Nucleus accumbens (tissue), 56 donors: ENCODE data around the gene CHRM2.
A peak's percentile ranks its signal among the peaks of the same experiment; 100 is the strongest.
"Not testable (repeated sequence)": the region's sequence is repeated elsewhere in the genome, so short reads cannot be mapped to it uniquely, and the experiment has no call there.

Experiments used
- DNase-seq, 56 donors: peaks; one replicate each; lab custom pipeline; 2025; lab: John Stamatoyannopoulos, UW

The CHRM2 gene

DNA sequence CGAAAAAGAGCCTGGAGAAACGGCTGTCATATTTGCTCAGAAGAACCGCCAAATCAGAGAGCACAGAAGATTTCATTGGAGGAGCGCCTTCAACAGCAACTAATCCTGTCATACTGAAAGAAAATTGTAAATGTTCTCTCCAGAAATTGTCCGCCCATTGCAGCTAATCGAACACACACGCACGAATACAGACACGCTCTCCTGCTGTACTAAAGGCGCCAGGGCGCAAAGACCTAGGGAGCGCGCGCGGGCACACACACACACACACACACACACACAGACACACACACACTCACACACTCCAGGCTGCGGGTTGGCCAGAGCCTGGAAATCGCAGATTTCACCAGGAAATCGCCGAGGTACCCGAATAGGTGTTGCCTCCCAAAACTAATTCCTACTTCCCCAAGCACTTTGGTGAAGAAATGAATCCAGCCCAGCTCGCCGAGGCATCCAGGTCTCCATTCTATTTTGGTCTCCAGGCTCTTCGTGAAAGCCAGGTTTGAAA lies at the start of gene CHRM2:
Gene CHRM2 (plus strand): TSS at position 157 of the 505 bp plus-strand sequence. CDS start 146,214 bp downstream, outside the sequence.
- DNase-seq: peak in 2 of 56 donors; percentile 4 to 37

DNA sequence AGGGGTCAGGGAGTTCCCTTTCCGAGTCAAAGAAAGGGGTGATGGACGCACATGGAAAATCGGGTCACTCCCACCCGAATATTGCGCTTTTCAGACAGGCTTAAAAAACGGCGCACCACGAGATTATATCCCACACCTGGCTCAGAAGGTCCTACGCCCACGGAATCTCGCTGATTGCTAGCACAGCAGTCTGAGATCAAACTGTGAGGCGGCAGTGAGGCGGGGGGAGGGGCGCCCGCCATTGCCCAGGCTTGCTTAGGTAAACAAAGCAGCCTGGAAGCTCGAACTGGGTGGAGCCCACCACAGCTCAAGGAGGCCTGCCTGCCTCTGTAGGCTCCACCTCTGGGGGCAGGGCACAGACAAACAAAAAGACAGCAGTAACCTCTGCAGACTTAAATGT lies 37.1 kb upstream of the CHRM2 start:
- not testable (repeated sequence) for DNase-seq

DNA sequence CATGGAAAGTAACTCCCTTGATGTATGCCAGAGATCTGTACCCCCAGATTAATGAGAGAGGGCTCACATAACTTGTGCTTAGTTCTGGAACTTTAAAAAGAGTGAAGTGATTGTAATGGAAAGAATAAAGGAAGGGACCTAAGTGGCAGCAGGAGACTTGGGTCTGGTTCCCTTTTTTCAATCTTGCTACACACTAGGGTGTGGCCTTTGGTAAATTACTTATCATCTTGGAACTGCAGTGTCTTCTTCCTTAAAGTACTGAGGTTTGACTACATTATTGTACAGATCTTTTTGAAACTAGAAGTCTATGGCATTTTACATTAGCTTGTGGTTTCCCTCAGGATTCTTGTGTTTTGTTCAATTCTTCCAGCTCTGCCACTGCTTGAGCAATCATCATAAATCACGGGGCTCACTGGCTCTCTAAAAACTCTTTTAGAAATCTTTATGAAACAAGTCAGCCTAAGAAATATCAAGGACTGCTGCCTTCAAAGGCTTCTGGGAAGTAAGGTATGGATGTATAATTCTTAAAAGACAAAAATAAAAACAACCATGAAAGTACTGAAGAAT lies 22.5 kb upstream of the CHRM2 start:
- DNase-seq: no peak

DNA sequence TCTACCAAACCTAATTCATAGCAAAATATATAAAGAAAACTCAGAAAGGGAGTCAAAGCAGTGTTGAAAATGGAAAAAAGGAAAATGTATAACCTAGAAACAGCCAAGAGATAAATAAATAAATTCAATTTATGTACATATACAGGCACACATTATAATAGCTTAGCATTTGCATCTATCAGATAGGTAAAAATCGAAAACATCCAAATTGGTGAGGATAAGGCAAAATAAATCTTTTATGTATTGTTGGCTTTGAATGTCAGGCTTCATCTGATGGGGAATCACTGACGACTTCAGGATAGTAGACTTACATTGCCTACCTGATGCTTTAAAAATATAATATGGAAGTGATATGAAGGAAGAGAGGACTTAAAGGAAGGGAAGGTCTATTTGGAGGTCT lies 20.6 kb upstream of the CHRM2 start:
- DNase-seq: no peak

DNA sequence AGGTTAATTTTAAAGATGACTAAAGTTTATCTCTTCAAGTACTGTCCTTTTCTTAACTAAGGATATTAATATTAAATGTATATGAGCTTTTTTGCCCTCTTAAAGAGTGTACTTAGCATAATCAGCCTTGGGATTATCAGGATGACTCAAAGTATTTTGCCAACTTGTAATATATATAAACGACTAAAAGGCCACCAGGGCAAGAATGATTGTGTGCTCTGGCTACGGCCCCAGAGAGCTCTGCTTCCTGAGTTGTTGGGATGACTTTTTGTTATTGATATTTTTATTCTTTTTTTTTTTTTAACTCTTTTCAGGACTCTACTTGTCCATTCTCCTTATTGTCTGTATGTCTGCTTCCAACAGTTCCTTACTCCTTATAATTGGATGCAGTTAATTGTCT lies 14.8 kb upstream of the CHRM2 start:
- DNase-seq: no peak

DNA sequence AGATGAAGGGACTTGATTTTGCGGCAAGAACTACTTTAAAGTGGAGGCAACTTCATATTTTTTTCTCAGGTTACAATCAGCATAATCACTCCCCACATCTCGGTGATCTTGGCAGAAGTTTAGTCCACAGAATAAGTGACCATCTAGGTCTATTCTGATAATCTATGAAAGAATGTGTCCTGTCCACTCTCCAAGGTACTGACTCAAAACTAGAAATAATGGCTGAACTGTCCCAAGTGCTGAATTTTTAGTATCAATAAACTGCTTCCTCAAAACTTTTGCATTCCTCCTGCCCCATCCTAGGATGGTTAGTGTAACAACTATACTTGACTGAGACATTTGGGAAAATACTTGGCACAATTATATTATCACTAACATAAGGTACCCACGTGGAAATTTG lies 10.9 kb upstream of the CHRM2 start:
- no peak for DNase-seq

DNA sequence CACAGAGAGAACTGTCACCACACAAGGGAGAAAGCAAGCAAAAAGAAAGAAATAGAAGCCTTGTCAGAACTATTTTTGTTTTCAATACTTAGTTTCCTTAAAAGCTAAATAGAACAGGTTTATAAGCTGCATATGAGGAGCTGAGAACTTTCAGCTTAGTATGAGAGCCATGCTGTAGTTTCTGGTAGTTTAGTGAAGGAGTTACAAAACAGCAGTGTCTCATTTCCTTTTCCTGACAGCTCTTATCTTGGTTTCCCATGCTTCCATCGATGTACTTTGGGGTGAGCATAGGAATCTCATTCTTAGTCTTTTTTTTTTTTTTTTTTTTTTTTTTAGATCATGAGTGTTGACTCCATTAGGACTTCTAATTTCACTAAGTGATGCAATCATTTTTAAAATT lies 8.6 kb upstream of the CHRM2 start:
- DNase-seq: no peak

DNA sequence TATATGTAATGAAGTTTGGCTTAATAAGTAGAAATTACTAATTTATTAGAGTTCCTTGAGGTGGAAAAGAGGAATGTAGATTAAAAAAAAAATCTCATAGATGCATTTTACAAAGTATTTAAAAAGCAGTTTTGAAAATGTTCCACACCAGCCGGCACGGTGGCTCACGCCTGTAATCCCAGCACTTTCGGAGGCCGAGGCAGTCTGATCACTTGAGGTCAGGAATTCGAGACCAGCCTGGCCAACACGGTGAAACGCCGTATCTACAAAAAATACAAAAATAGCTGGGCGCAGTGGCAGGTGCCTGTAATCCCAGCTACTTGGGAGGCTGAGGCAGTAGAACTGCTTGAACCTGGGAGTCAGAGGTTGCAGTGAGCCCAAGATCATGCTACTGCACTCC lies 3.2 kb upstream of the CHRM2 start:
- no peak for DNase-seq

DNA sequence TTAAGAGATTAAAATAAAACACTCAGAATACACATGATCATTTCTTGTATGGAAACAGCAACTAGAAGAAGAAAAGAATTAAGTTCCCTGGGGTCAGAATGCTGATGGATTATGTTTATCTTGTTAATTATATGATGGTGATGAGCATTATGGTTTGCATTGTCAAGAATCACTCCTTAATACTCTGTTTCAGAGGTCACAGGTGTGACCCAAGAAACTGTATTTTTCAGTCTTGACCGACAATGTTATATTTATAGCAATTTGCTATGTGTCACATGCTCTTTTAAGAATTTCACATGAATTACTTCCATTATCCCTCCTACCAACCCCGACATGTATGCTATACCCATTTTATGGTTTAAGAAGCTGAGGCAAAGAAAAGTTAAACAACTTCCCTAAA lies 2.7 kb upstream of the CHRM2 start:
- DNase-seq: no peak

DNA sequence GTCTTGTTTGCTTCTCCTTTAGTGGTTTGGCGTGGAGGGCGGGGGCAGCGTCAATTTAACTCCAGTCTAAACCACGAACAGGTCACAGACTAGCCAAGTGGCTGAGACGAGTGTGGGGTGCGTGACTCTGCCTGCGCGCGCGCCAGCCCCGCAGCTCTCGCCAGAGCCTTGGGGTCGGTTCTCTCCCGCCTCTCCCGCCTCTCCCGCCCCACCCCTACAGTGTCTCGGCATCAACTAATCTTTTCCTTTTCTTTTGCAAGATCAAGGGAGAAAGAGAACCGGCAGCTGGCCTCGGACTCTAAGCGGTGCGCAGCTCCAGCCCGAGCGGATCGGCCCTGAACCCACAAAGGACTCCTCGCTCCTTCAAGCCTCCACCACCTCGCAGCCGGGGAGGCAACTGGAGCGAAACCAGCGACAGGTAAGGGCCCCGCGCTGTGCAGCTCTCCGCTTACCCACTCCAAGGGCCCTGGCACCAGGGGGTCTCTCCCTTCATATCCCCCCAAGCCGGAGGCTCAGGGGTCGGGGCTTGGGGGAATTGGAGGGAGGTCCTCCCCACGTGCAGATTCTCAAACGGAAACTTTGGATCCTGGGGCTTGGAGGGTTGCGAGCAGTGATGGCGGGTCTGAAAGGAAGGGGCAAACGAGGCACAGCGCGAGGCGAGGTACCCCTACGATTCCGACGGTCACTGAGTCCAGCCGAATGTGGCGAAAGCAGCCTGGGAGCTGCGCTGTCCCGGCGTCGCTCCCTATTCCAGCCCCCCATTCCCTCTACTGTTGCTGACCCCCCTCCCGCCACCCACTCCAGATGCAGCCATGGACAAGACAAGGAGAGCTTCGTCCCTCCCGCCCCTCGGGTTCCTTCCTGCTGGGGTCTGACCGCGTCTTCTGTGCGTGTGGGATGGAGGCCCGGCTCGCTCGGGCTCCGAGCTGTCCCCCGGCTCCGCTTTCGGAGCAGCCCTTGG lies 829 bp downstream of the CHRM2 start:
- no peak for DNase-seq

DNA sequence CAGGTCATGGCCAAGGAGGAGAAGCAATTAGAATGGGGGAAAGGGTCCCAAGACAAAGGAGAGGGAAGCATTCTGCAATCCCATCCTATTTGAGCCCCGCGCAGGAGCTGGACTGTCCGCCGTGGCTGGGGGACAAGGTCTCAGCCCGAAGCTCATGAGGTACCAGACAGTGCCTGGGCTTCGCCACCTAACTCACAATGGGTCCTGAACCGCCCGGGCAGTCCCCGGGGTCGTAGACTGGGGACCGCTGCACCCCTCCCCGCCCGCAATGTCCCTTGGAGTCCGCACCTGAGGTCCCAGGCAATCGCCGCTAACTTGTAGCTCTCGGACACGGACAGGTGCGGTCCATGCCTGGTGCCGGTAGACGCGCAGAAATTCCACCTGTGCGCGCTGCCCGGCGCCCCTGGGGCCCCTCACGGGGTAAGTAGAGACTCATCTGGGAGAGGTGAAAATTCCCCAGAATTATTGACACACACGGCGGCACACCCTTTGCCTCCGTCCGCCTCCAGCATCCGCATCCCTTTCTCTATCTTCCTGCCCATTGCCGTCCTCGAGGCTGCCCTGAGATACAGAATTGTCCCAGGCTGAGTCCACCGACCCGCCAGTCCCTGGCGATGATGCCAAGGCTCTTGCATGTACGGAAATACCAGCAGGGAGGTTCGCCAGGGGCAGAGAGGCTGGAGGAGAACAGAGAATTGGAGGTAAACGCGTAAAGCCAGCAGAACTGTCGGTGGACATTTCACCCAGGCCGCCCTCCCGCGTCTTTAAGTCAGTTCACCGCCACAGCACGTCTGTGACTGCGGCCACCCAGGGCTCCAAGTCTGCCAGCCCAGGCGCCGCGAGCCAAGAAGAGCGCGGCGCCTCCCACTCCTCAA lies 1.8 kb downstream of the CHRM2 start:
- no peak for DNase-seq

DNA sequence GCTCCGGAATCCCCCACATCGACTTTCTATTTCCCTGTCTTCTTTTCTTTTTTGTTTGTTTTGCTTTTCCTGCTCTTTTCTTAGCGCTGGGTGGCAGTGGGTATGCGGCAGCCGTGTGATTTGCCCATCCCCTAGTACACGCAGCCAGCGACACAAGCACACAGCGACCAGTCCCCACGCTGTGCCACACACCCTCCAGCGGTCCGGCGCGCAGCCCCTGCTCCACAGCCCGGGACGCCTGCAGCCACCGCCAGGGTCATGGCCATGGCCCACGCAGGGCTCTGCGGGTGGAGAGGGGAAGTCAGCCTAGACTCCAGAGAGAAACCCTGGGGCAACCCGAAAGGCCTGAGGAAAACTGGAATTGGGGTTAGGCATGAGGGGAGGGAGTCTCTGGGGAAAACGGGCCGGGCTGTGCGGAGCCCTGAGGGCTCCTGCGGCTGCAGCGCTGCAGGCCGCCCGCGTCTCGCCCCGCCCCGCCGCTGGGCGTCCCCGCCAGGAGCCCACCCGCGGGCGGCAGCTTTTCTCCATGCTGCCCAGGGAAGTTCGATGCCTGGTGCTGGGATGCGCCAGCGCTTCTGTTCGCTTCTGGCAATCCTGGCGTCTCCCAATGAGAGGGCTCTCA lies 2.5 kb downstream of the CHRM2 start:
- no peak for DNase-seq

DNA sequence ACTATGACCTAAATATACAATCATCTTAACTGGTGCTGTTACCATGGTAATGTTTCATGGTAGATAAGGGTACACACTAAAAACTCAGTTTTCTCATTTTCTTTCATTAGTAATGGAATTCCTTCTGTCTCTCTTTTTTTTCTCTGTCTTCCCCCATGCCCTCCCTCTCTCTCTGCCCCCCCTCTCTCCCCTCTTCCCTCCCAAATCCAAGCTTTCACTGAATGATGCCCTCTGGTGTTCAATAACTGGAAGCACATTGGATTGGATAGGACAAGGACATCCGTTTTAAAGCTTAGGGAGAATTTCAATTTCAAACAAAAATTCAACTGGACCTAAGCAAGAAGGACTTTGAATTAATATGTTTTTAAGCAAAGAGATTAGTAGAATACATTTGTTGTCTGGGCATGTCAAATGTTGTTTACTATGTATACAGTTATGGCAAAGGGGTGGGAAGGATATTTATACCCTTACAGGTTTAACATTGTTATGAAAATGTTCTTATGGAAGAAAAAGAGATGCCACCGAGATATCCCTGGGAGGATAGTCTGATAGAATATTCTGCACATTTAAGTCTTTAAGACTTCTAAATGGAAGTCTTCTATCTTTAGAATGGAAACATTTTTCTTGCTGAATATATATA lies 6.1 kb downstream of the CHRM2 start:
- no peak for DNase-seq

DNA sequence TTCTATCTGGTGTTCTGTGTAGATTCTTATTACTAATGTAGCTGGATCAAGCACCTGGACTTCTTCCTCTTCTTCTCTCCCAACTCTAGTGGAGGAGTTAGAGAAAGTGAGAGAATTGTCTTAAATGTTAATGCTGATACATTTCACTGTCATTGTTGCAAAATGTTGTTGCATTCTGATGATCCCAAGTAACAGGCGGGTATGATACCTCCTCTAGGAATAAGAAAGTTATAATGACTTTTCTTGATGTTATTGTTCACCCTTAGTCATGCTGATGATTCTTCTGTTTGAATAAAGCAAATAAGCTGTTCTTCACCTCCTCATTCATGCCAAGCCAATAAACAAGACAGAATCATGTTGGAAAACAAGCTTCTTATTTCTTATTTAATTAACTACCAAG lies 9.1 kb downstream of the CHRM2 start:
- DNase-seq: no peak

DNA sequence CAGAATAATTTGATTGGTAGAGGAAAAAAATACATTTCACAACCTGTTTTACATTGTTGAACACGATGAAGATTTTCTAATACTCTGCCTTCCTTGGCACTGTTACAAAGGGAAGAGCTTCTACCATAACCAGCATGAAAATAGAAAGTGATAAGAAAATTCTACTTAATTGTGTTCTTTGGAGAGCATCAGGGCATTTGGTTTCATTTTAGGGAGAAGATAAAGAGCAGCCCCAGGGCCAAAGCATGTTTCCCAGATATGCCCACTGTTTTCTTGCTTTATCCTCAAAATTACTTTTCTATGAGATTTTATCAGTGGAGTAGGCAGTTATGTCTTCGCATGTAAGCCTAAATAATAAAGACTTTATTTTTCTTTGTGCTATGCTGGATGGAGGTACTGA lies 9.5 kb downstream of the CHRM2 start:
- DNase-seq: no peak

DNA sequence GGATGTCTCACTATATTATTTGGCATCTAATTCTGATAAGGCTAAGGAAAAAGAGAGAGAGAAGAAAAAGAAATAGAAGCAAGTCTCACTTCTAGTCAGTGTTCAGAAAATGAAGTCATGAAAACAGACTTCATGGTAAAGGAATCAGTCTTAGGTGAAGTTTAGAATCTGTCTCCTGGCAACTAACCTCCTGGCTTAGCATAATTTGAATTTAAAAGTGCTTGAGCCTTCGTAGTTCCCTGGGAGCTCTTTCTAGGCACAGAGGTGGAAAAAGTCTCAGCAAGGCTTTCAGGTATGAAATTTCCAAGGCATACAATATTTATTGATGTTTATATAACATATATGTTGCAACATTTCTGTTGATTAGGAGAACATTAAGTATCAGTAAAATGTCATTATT lies 10.4 kb downstream of the CHRM2 start:
- no peak for DNase-seq

DNA sequence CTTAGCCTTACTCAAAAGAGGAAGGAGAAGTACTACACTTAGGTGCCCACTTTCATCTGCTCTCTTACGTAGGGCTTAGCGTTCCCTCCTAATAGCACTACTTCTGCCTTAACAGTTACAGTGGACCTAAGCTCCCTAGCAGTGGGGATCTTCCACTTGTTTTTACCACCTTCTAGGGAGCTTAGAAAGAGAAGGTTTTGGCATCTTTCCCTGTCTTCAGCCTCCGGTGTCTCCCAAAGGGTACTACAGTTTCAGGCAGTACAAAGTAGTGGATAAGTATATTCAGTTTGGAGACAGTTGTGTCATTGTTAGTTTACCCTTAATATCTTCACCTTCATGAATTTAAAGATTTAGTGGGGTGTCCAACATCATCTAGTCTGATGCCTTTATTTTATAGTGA lies 14.6 kb downstream of the CHRM2 start:
- no peak for DNase-seq

DNA sequence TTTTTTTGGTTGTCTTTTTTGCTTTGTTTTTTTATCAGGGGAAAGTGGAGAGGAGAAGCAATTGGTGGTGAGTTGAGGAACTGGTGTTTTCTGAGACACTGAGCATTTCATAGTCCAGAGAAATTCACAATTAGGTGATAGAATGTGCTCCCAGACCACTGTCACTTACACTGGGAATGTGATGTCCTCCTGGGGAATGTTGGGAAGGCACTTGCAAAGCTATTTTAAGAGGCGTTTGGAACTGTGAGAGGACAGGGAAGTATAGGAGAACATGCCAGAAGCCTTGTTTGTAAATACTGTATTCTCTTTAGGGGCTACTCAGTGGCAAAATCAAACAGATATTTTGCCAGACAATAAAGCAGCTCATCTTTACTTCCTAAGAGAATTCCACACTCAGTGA lies 16.0 kb downstream of the CHRM2 start:
- DNase-seq: no peak

DNA sequence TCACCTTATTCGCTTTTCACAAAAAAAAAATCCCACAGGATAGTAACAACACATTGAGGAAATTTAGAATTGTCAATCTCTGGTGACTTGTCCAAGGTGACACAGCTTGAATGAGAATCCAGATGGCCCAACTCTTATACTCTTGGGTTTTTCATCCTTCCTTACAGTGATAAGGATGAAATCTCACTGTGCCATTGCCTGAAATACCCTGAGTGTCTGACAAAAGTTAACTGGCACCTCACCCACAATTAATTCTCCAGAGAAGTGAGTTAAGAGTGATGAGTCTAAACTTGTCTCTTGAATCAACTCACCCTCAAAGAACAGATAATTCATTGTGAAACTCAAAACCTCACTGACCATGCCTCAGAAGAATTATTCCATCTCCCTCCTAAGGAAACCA lies 18.9 kb downstream of the CHRM2 start:
- no peak for DNase-seq

DNA sequence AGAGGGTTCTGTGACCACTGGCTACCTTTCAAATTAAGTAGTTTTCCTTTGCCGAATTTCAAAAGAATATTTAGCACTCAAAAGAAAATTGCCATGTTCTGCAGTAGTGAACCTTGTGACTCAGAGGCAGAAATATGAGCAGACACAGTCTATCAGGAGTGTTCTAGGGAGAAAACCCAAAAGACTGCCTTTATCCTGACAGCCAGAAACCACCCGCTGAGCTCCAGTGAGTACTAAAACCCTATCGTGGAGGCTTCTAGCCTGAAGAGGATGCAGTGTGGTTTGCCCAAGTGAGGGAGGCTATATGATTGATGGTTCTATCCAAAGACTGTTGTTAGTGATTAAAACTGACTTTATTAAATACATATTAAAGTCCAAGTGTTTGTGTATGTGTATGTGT lies 21.9 kb downstream of the CHRM2 start:
- DNase-seq: no peak
